ENCODE data around the gene ZC3HAV1.

ZC3HAV1 gene

GRCh38 chr7:139068544-139069399 lies 40.7 kb downstream of the ZC3HAV1 start:
- TF ChIP-seq ZNF19 (tag by site-specific recombination; IDR thresholded peaks at IDR 0.05; ENCODE audit: low read depth) (no peak), ZNF48 (tag by site-specific recombination; IDR thresholded peaks at IDR 0.05) (no peak), ZNF426 (tag by site-specific recombination; IDR thresholded peaks at IDR 0.05) (no peak; the same call in 1 of the 2 replicates), ZNF501 (tag by site-specific recombination; IDR thresholded peaks at IDR 0.05) (no peak), ZBTB26 (tag by site-specific recombination; optimal IDR thresholded peaks at IDR 0.05) (no peak), ZNF302 (tag by site-specific recombination; IDR thresholded peaks at IDR 0.05; ENCODE audit: low read depth) (no peak), ZNF488 (tag by site-specific recombination; IDR thresholded peaks at IDR 0.05) (no peak), ZNF391 (tag by site-specific recombination; IDR thresholded peaks at IDR 0.05; ENCODE audit: borderline replicate concordance, low read depth) (no peak), ZBTB49 (tag by site-specific recombination; IDR thresholded peaks at IDR 0.05; ENCODE audit: low read depth) (no peak), ZNF692 (tag by site-specific recombination; IDR thresholded peaks at IDR 0.05) (no peak), ZSCAN18 (tag by site-specific recombination; IDR thresholded peaks at IDR 0.05) (no peak), ZNF747 (tag by site-specific recombination; IDR thresholded peaks at IDR 0.05) (no peak), HOXC10 (CRISPR knock-in tag; IDR thresholded peaks at IDR 0.05) (no peak), ZNF350 (tag by site-specific recombination; IDR thresholded peaks at IDR 0.05) (no peak), ZNF169 (tag by site-specific recombination; IDR thresholded peaks at IDR 0.05) (no peak), ZIC2 (tag by site-specific recombination; IDR thresholded peaks at IDR 0.05) (no peak), ZBTB20 (tag by site-specific recombination; IDR thresholded peaks at IDR 0.05) (no peak), ZNF704 (tag by site-specific recombination; IDR thresholded peaks at IDR 0.05) (no peak), ZNF660 (tag by site-specific recombination; IDR thresholded peaks at IDR 0.05) (no peak), MZF1 (tag by site-specific recombination; IDR thresholded peaks at IDR 0.05; ENCODE audit: borderline replicate concordance) (no peak)
- H3K9me3 ChIP-seq (ENCODE audit: control insufficient read depth, insufficient read depth, low read depth, low read length), result no peaks in the 10 kb centered on the region
- H3K27ac ChIP-seq (ENCODE audit: extremely low read depth, low read depth, low read length), result no peak overlapping the region
- peaks cover 0 to 86% of the 10 kb centered on the region in 2 experiments; a peak in 2 of 3 replicates for H3K36me3 ChIP-seq (ENCODE audit: control insufficient read depth in 2 of 2, insufficient read depth in 1 of 2, low read length in 2 of 2)
- H3K4me1 ChIP-seq (ENCODE audit: control insufficient read depth, insufficient read depth, low read length), result no peaks in the 10 kb centered on the region
- CTCF ChIA-PET, result interaction anchor here (0.6 kb wide), 1 partner anchor 160 kb away, joined by 3 read pairs; no protein-coding TSS in a partner anchor
- POLR2A ChIA-PET, result interaction anchor here (0.6 kb wide), 1 partner anchor 48 kb away, joined by 7 read pairs; no protein-coding TSS in a partner anchor
- H3K4me3 ChIP-seq (ENCODE audit: low read depth, low read length), result no peak overlapping the region

All from HEK293 (cell line).